HEK293T (cell line): Measurements from ENCODE around the gene GIGYF2.

ENCODE experiments used
- ARNT ChIP-seq: fragments of 450-650 bp; IDR thresholded peaks from 2 replicates; pipeline ENCODE4 v1.6.1; 2017; ENCODE audit warnings: mild to moderate bottlenecking
- BHLHE40 ChIP-seq: fragments of 450-650 bp; IDR thresholded peaks from 2 replicates; pipeline ENCODE4 v1.6.1; 2016; ENCODE audit warnings: mild to moderate bottlenecking, moderate library complexity, borderline replicate concordance
- FOXA1 ChIP-seq: fragments of 450-650 bp; IDR thresholded peaks from 2 replicates; pipeline ENCODE4 v1.6.1; 2016; ENCODE audit warnings: mild to moderate bottlenecking
- FOXK2 ChIP-seq: fragments of 450-650 bp; IDR thresholded peaks from 2 replicates; pipeline ENCODE4 v1.6.1; 2016; ENCODE audit warnings: mild to moderate bottlenecking
- FOXM1 ChIP-seq: fragments of 450-650 bp; IDR thresholded peaks from 2 replicates; pipeline ENCODE4 v1.6.1; 2017; ENCODE audit warnings: mild to moderate bottlenecking, borderline replicate concordance
- NFRKB ChIP-seq: fragments of 450-650 bp; IDR thresholded peaks from 2 replicates; pipeline ENCODE4 v1.6.1; 2016; ENCODE audit warnings: mild to moderate bottlenecking, moderate library complexity
- SUZ12 ChIP-seq: fragments of 450-650 bp; IDR thresholded peaks from 2 replicates; pipeline ENCODE4 v1.6.1; 2016; ENCODE audit warnings: mild to moderate bottlenecking
- TARDBP ChIP-seq: fragments of 450-650 bp; IDR thresholded peaks from 2 replicates; pipeline ENCODE4 v1.6.1; 2016
- ZNF384 ChIP-seq: fragments of 450-650 bp; IDR thresholded peaks from 2 replicates; pipeline ENCODE4 v1.6.1; 2016

DNA sequence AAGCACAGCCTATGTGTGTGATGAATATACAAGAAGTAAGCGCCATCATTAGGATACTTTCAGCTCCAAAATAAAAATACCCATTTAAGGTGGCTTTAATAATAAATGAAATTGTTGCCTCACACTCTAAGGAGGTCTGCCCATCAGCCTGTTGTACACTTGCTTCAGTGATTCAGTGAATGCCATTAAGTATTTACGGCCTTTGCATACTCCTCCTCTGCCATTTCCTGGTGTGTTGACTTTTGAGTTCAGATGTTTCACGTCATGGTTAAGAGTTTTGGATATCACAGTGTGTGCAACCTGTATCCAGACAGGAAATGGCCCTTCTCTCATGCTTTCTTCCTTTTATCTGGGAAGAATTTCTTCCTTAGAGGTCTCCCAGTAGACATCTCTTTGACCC is 134.4 kb downstream of the GIGYF2 start:
- no peak for TF ChIP-seq ZNF384
- no peak for TF ChIP-seq TARDBP
- TF ChIP-seq FOXM1: no peak
- TF ChIP-seq NFRKB: no peak
- no peak for TF ChIP-seq ARNT
- TF ChIP-seq FOXA1: no peak
- TF ChIP-seq BHLHE40: no peak
- no peak for TF ChIP-seq SUZ12
- no peak for TF ChIP-seq FOXK2
